Nasal cavity respiratory epithelium epithelial cell of viscerocranial mucosa (primary cell): ENCODE data around the gene SOD1. TPM values are rescaled to one million over a fixed set of nuclear protein-coding genes. Genes with fewer than 3 reads are reported as not detected.

Source experiments
- total RNA-seq: library from RNA; depleted of rRNA; stranded (reverse); fragments of >200 nt; gene quantifications from 2 replicates; pipeline ENCODE4 v1.2.3, GENCODE V29; 2014

Gene SOD1
- 58.1 and 93.4 TPM in 2 replicates for total RNA-seq

DNA sequence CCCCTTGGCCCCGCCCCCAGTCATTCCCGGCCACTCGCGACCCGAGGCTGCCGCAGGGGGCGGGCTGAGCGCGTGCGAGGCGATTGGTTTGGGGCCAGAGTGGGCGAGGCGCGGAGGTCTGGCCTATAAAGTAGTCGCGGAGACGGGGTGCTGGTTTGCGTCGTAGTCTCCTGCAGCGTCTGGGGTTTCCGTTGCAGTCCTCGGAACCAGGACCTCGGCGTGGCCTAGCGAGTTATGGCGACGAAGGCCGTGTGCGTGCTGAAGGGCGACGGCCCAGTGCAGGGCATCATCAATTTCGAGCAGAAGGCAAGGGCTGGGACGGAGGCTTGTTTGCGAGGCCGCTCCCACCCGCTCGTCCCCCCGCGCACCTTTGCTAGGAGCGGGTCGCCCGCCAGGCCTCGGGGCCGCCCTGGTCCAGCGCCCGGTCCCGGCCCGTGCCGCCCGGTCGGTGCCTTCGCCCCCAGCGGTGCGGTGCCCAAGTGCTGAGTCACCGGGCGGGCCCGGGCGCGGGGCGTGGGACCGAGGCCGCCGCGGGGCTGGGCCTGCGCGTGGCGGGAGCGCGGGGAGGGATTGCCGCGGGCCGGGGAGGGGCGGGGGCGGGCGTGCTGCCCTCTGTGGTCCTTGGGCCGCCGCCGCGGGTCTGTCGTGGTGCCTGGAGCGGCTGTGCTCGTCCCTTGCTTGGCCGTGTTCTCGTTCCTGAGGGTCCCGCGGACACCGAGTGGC, at the start of gene SOD1:
Gene SOD1, plus strand, starts transcription at position 158 of the 723 bp plus-strand sequence. Its CDS starts 77 bp downstream, at position 235.

Other genes with a start within 250 kb of the SOD1 start
- gene SCAF4, start 72.4 kb downstream of the SOD1 start, total RNA-seq = 4.1 and 13.0 TPM in 2 replicates
- gene HUNK, start 213.3 kb downstream of the SOD1 start, total RNA-seq = under 0.01 and 0.07 TPM in 2 replicates